AG10803 (cell line): ENCODE results near the gene ANKRD18A.

Experiments used
- DNase-seq: peaks from one replicate; pipeline ENCODE4 v3.0.0; 2010; ENCODE audit warnings: low read depth
- H3K4me3 ChIP-seq: 2 replicates; pipeline ENCODE4 v1.5.1; 2011; ENCODE audit warnings: mild to moderate bottlenecking, low read length, control low read depth
- TF ChIP-seq, protein P1 (sequence below): conservative IDR thresholded peaks from 2 replicates; pipeline ENCODE4 v1.5.1; 2011; ENCODE audit warnings: mild to moderate bottlenecking, low read length, control low read depth, inconsistent platforms

Gene ANKRD18A

DNA sequence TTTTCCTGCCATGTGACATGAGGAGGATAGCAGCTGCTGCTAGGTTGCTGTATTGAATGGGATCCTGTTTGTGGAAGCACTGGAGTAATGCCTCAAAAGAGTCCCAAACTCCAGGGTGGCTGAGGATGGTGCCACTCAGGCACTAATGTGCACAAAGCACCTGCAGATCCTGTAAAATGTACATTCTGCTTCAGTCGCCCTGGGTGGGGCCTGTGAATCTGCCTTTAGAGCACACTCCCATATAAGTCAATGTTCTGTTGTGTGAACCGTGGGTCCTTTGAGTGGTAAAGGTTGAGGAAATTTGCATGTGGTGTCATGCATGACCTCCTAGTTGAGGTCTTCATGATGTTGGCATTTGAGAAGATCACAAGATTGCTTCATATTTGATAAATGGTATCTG, 31.6 kb upstream of the ANKRD18A start:
- TF ChIP-seq, protein P1, sequence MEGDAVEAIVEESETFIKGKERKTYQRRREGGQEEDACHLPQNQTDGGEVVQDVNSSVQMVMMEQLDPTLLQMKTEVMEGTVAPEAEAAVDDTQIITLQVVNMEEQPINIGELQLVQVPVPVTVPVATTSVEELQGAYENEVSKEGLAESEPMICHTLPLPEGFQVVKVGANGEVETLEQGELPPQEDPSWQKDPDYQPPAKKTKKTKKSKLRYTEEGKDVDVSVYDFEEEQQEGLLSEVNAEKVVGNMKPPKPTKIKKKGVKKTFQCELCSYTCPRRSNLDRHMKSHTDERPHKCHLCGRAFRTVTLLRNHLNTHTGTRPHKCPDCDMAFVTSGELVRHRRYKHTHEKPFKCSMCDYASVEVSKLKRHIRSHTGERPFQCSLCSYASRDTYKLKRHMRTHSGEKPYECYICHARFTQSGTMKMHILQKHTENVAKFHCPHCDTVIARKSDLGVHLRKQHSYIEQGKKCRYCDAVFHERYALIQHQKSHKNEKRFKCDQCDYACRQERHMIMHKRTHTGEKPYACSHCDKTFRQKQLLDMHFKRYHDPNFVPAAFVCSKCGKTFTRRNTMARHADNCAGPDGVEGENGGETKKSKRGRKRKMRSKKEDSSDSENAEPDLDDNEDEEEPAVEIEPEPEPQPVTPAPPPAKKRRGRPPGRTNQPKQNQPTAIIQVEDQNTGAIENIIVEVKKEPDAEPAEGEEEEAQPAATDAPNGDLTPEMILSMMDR: no peak
- DNase-seq: no peak
- no peak overlapping the region for H3K4me3 ChIP-seq

GRCh38 chr9:38651400-38652042, 31.1 kb upstream of the ANKRD18A start:
- DNase-seq: no peak
- TF ChIP-seq, protein P1: no peak
- H3K4me3 ChIP-seq: no peak overlapping the region

- TF ChIP-seq, protein P1: no peak
- H3K4me3 ChIP-seq: no peak overlapping the region
- DNase-seq: no peak
These were observed 30.2 kb upstream of the ANKRD18A start for GRCh38 chr9:38650564-38650963.

- no peak for DNase-seq
- no peak overlapping the region for H3K4me3 ChIP-seq
- TF ChIP-seq, protein P1: no peak
These were observed 29.5 kb upstream of the ANKRD18A start for GRCh38 chr9:38649731-38650363.

DNA sequence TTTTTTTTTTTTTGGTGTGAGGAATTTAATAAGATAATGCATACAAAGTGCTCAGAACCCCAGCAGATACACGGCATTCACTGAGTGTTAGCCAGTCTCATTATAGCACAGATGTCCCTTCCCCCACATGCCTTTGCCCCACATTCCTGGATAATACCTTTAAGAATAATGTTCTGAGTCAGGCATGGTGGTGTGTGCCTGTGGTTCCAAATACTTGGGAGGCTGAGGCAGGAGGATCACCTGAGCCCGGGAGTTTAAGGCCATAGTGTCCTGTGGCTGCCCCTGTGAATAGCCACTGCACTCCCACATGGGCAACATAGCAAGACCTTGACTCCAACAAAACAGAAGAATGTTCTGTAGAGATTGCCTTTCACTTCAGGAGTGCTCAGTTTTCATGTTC, 24.2 kb upstream of the ANKRD18A start:
- TF ChIP-seq, protein P1: no peak
- no peak overlapping the region for H3K4me3 ChIP-seq
- DNase-seq: no peak

GRCh38 chr9:38643815-38644173, 23.4 kb upstream of the ANKRD18A start:
- no peak overlapping the region for H3K4me3 ChIP-seq
- DNase-seq: no peak
- TF ChIP-seq, protein P1: no peak
